Panc1 (cell line): ENCODE results near the gene LIPC.

ENCODE experiments used
- CTCF ChIP-seq: fragments of 450-650 bp; IDR thresholded peaks from 2 replicates; pipeline ENCODE4 v1.5.1; 2017; ENCODE audit warnings: mild to moderate bottlenecking
- POLR2AphosphoS5 ChIP-seq: IDR thresholded peaks from 2 replicates; pipeline ENCODE4 v1.6.1; 2012; ENCODE audit warnings: mild to moderate bottlenecking, low read depth, low read length, moderate library complexity
- REST ChIP-seq, 2 experiments: IDR thresholded peaks; 2 replicates each; pipeline ENCODE4 v1.6.1; 2011 to 2012; ENCODE audit warnings: low read depth in 2 of 2, control low read depth in 1 of 2, low read length in 1 of 2, mild to moderate bottlenecking in 1 of 2, moderate library complexity in 1 of 2; ENCODE audit not compliant: insufficient read depth in 1 of 2
- SIN3A ChIP-seq: IDR thresholded peaks from 2 replicates; pipeline ENCODE4 v1.6.1; 2012; ENCODE audit warnings: low read depth, mild to moderate bottlenecking, low read length, moderate library complexity, borderline replicate concordance; ENCODE audit not compliant: insufficient read depth

GRCh38 chr15:58437531-58438105, 5.8 kb downstream of the LIPC start:
- TF ChIP-seq POLR2AphosphoS5: no peak
- TF ChIP-seq CTCF: no peak
- TF ChIP-seq SIN3A: no peak
- TF ChIP-seq REST (IDR thresholded peaks at IDR 0.05; ENCODE audit: insufficient read depth in 1 of 2, low read depth in 2 of 2, low read length in 1 of 2): no peak
